ENCODE results near the gene ADGRE3. TPM values are rescaled to one million over a fixed set of nuclear protein-coding genes. Genes with fewer than 3 reads are reported as not detected.
A peak's percentile ranks its signal among the peaks of the same experiment; 100 is the strongest.
"Not testable (repeated sequence)": the region's sequence is repeated elsewhere in the genome, so short reads cannot be mapped to it uniquely, and the experiment has no call there.

ADGRE3 gene
- total RNA-seq, 1 experiment from 2014 or later = not detected

DNA sequence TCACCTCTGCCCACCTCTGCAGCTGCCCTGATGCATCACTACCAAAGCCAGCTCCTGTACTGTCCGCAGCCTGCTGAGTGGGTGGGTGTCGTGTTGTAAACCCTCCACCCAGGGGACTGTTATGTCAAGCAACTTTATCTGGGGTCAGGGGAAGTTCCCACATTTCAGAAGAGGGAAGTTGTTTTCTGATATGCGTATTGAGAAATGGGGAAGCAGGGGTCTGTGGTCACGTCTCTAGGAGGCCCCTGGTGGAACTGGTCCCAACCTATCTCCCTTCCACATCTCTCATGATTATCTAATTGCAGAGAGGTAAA lies 60.6 kb downstream of the ADGRE3 start:
- no peak for DNase-seq (ENCODE audit: low read depth, low spot score)
- in situ Hi-C loops (cut with HindIII; ENCODE audit: low pct_unique_long_range_greater_than_20kb, low sequenced_read_pairs) = no loop called here

DNA sequence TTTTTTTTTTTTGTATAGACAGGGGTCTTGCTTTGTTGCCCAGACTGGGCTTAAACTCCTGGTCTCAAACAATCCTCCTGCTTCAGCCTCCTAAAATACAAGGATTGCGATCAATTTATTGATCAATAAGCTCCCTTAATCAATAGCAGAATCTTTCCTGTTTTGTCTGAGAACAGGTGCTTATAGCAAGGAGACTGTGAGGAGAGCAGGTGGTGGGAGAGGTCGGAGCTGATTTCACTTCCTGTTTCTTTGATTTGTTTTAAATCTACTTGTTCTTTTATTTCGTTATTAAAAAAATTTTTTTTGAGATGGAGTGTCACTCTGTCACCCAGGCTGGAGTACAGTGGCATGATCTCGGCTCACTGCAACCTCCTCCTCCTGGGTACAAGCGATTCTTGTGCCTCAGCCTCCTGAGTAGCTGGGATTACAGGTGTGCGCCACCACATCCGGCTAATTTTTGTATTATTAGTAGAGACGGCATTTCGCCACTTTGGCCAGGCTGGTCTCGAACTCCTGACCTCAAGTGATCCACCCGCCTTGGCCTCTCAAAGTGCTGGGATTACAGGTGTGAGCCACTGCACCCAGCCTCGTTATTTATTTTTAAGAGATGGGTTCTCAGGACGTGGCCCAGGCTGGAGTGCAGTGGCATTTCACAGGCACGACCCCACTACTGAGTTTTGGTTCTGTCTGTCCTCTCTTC lies 61.1 kb downstream of the ADGRE3 start:
- DNase-seq (ENCODE audit: low read depth, low spot score); in situ Hi-C loops (cut with HindIII; ENCODE audit: low pct_unique_long_range_greater_than_20kb, low sequenced_read_pairs): not testable (repeated sequence)

- DNase-seq (ENCODE audit: low read depth, low spot score) = no peak
- in situ Hi-C loops (cut with HindIII; ENCODE audit: low pct_unique_long_range_greater_than_20kb, low sequenced_read_pairs) = no loop called here
Observed at GRCh38 chr19:14612657-14613056, 62.0 kb downstream of the ADGRE3 start.

GRCh38 chr19:14612242-14612641 lies 62.4 kb downstream of the ADGRE3 start:
- DNase-seq (ENCODE audit: low read depth, low spot score); in situ Hi-C loops (cut with HindIII; ENCODE audit: low pct_unique_long_range_greater_than_20kb, low sequenced_read_pairs): not testable (repeated sequence)

- no peak for DNase-seq (ENCODE audit: low read depth, low spot score)
- in situ Hi-C loops (cut with HindIII; ENCODE audit: low pct_unique_long_range_greater_than_20kb, low sequenced_read_pairs) = no loop called here
Observed at GRCh38 chr19:14611051-14611450, 63.6 kb downstream of the ADGRE3 start.

GRCh38 chr19:14606627-14607026 lies 68.0 kb downstream of the ADGRE3 start:
- no peak for DNase-seq (ENCODE audit: low read depth, low spot score)
- in situ Hi-C loops (cut with HindIII; ENCODE audit: low pct_unique_long_range_greater_than_20kb, low sequenced_read_pairs) = no loop called here

GRCh38 chr19:14603990-14604387 lies 70.7 kb downstream of the ADGRE3 start:
- in situ Hi-C loops (cut with HindIII; ENCODE audit: low pct_unique_long_range_greater_than_20kb, low sequenced_read_pairs) = no loop called here
- no peak for DNase-seq (ENCODE audit: low read depth, low spot score)

GRCh38 chr19:14599548-14600147 lies 75.0 kb downstream of the ADGRE3 start:
- in situ Hi-C loops (cut with HindIII; ENCODE audit: low pct_unique_long_range_greater_than_20kb, low sequenced_read_pairs) = no loop called here
- no peak for DNase-seq (ENCODE audit: low read depth, low spot score)

DNA sequence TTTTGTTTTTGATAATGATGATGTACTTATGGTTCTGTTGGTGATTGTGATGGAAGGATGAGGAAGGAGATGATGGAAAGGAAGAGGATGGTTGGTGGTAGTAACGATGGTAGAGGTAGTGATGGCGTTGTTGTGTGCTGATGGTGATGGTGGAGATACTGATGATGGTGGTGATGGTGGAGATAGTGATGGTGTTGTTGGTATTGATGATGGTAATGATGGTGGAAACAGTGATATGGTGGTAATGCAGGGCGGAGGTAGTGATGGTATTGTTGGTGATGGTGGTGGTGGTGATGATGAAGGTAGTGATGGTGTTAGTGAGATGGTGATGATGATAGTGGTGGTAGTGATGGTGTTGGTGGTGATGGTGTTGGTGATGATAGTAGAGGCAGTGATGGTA lies 79.1 kb downstream of the ADGRE3 start:
- no peak for DNase-seq (ENCODE audit: low read depth, low spot score)
- in situ Hi-C loops (cut with HindIII; ENCODE audit: low pct_unique_long_range_greater_than_20kb, low sequenced_read_pairs) = no loop called here

GRCh38 chr19:14589433-14589832 lies 85.2 kb downstream of the ADGRE3 start:
- in situ Hi-C loops (cut with HindIII; ENCODE audit: low pct_unique_long_range_greater_than_20kb, low sequenced_read_pairs); DNase-seq (ENCODE audit: low read depth, low spot score): not testable (repeated sequence)

- DNase-seq (ENCODE audit: low read depth, low spot score); in situ Hi-C loops (cut with HindIII; ENCODE audit: low pct_unique_long_range_greater_than_20kb, low sequenced_read_pairs): not testable (repeated sequence)
Observed at GRCh38 chr19:14585187-14585586, 89.5 kb downstream of the ADGRE3 start.

GRCh38 chr19:14584372-14584771 lies 90.3 kb downstream of the ADGRE3 start:
- in situ Hi-C loops (cut with HindIII; ENCODE audit: low pct_unique_long_range_greater_than_20kb, low sequenced_read_pairs); DNase-seq (ENCODE audit: low read depth, low spot score): not testable (repeated sequence)

DNA sequence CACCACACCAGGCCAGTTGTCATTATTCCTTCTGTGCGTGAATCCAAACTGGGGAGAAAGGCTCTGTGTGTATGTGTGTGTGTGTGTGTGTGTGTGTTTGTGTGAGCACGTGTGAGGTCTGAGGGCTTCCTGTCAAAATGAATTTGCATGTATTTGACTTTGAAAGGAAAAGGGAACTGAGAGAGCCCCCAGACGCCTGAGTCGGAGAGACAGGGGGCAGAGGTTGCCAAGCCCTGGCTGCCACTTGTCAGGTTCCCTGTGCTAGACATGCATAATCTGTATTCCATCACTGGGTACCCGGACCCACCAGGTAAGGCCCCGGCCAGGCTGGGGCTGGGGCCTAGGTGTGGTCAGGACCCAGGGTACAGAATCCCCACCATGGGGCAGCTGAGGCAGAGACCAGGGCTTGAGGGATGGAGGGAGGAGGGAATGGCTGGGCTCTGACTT lies 91.7 kb downstream of the ADGRE3 start, which contains the start of gene CLEC17A:
Gene CLEC17A (plus strand): TSS at position 191 of the 447 bp plus-strand sequence. CDS start 77 bp downstream, at position 268.
- DNase-seq (ENCODE audit: low read depth, low spot score) = no peak
- in situ Hi-C loops (cut with HindIII; ENCODE audit: low pct_unique_long_range_greater_than_20kb, low sequenced_read_pairs) = no loop called here

DNA sequence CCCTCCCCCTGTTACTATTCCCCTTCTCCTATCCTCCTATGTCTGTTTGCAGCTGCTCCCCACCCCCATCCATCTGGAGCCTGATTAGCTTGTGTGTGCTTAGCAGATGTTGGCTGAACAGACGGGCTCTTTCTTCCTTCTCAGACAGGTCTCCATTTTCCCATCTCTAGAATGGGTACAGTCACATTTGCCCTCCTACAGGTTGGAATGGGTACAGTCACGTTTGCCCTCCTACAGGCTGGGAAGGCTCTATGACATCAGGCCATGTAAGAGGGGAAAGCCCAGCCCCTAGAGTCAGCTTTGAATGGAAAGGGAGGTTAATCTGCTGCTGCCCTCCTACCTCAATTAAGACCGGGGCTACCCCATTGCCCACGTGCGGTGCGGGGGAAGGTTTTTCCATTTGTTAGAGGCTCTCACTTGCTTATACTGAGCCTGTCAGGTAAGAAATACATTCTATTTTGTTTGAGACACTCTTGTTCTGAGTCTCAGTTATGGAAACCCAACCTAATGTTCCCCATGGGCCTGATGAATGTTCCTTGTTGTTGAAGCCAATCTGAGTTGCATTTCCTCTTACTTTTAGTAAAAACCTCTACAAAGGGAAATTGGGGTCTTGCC lies 93.9 kb downstream of the ADGRE3 start:
- in situ Hi-C loops (cut with HindIII; ENCODE audit: low pct_unique_long_range_greater_than_20kb, low sequenced_read_pairs) = no loop called here
- DNase-seq (ENCODE audit: low read depth, low spot score) = no peak

GRCh38 chr19:14577885-14578427 lies 96.7 kb downstream of the ADGRE3 start:
- in situ Hi-C loops (cut with HindIII; ENCODE audit: low pct_unique_long_range_greater_than_20kb, low sequenced_read_pairs) = no loop called here
- DNase-seq (ENCODE audit: low read depth, low spot score) = peak; percentile 36

GRCh38 chr19:14577264-14577663 lies 97.4 kb downstream of the ADGRE3 start:
- DNase-seq (ENCODE audit: low read depth, low spot score) = no peak
- in situ Hi-C loops (cut with HindIII; ENCODE audit: low pct_unique_long_range_greater_than_20kb, low sequenced_read_pairs) = no loop called here

GRCh38 chr19:14576363-14576762 lies 98.3 kb downstream of the ADGRE3 start:
- no peak for DNase-seq (ENCODE audit: low read depth, low spot score)
- in situ Hi-C loops (cut with HindIII; ENCODE audit: low pct_unique_long_range_greater_than_20kb, low sequenced_read_pairs) = no loop called here

DNA sequence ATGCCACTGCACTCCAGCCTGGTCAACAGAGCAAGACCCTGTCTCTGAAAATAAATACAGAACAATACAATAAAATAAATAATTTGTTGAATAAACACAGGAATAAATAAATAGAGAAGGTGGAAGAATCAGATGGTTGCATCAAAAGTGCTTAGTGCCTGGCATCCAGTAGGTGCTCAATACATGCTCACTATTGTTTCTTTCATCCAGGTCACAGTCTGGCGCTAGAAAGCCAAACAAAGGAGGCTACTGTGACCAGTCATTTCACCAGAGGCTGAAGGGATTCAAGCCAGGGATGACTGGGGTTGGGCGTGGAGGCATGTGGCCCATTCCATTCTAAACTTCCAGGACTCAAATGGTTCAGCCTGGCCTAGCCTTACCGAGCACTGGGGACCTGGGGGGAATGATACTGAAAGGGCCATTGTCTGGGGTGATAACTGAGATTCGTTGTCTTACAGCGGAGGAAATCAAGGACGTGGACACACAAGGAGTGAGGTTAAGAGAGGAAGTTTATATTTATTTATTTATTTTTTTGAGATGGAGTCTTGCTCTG lies 99.1 kb downstream of the ADGRE3 start:
- DNase-seq (ENCODE audit: low read depth, low spot score) = peak; percentile 92
- in situ Hi-C loops (cut with HindIII; ENCODE audit: low pct_unique_long_range_greater_than_20kb, low sequenced_read_pairs) = no loop called here
